Activated CD8-positive, alpha-beta T cell treated with anti-CD3 and anti-CD28 coated beads for 36 hours (primary cell): ENCODE data around the gene CLASRP. TPM values are rescaled to one million over a fixed set of nuclear protein-coding genes. Genes with fewer than 3 reads are reported as not detected.

Experiments used
- ATAC-seq: fragments of 200-7000 bp; cut with Tn5 transposase; one replicate; pipeline ENCODE4 v1.10.0; 2021; ENCODE audit warnings: mild to moderate bottlenecking, moderate library complexity
- CTCF ChIA-PET: fragments of 350-600 bp; sonication (Branson Sonifier 250); formaldehyde crosslinking; loops from one replicate; lab custom pipeline; 2021; ENCODE audit warnings: antibody characterized with exemption; lab: Charles Lee
- POLR2A ChIA-PET: fragments of 350-600 bp; sonication (Branson Sonifier 250); formaldehyde crosslinking; loops from one replicate; lab custom pipeline; 2021; ENCODE audit warnings: antibody characterized with exemption; lab: Charles Lee
- DNase-seq: peaks from one replicate; pipeline ENCODE4 v3.0.0-alpha.2; 2020
- H3K27ac Mint-ChIP-seq: one replicate; pipeline ENCODE4 v1.8.0; 2021; ENCODE audit warnings: mild to moderate bottlenecking, mixed read lengths
- H3K27me3 Mint-ChIP-seq: one replicate; pipeline ENCODE4 v1.8.0; 2021; ENCODE audit warnings: mixed read lengths
- H3K36me3 Mint-ChIP-seq: one replicate; pipeline ENCODE4 v1.8.0; 2021; ENCODE audit warnings: low read depth, mixed read lengths
- H3K4me1 Mint-ChIP-seq: one replicate; pipeline ENCODE4 v1.8.0; 2021; ENCODE audit warnings: low read depth, mixed read lengths
- H3K4me3 Mint-ChIP-seq: one replicate; pipeline ENCODE4 v1.8.0; 2021; ENCODE audit warnings: mild to moderate bottlenecking, moderate library complexity, mixed read lengths
- H3K9me3 Mint-ChIP-seq: one replicate; pipeline ENCODE4 v1.8.0; 2021; ENCODE audit warnings: mixed read lengths
- CTCF ChIP-seq: fragments of 200-600 bp; IDR thresholded peaks from one replicate; pipeline ENCODE4 v1.8.0; 2022; ENCODE audit warnings: antibody characterized with exemption, mild to moderate bottlenecking
- intact Hi-C: fragments of 100-400 bp; cut with micrococcal nuclease; formaldehyde crosslinking; loops from one replicate; pipeline ENCODE4 v1.10.0; 2022
- total RNA-seq, 2 experiments: library from RNA; stranded (reverse); gene quantifications; one replicate each; pipeline ENCODE4 v1.2.3, GENCODE V29; 2021

Gene CLASRP
- total RNA-seq, 2 experiments from 2014 or later = 72.7 to 80.5 TPM

- no peak overlapping the region for H3K27ac Mint-ChIP-seq
- no peak for ATAC-seq
- ChIA-PET CTCF (interaction anchor here (1.0 kb wide), 1 partner anchor 19 kb away, joined by 3 read pairs; no protein-coding TSS in a partner anchor), POLR2A (interaction anchor here (1.1 kb wide), 1 partner anchor 68 kb away, joined by 3 read pairs; the partner anchor contains the start of gene RELB)
- no peak overlapping the region for H3K4me3 Mint-ChIP-seq
- no peak for DNase-seq
- H3K4me1 Mint-ChIP-seq = no peaks in the 10 kb centered on the region
- peaks cover 21% of the 10 kb centered on the region for H3K36me3 Mint-ChIP-seq
- intact Hi-C loops = no loop called here
- no peaks in the 10 kb centered on the region for H3K27me3 Mint-ChIP-seq
- H3K9me3 Mint-ChIP-seq = no peaks in the 10 kb centered on the region
- TF ChIP-seq CTCF = no peak
Measured at GRCh38 chr19:45069056-45069455, 30.2 kb downstream of the CLASRP start.

- H3K27me3 Mint-ChIP-seq = no peaks in the 10 kb centered on the region
- H3K9me3 Mint-ChIP-seq = no peaks in the 10 kb centered on the region
- intact Hi-C loops = no loop called here
- H3K36me3 Mint-ChIP-seq = peaks cover 22% of the 10 kb centered on the region
- H3K4me3 Mint-ChIP-seq = no peak overlapping the region
- POLR2A ChIA-PET = no interaction called here
- CTCF ChIA-PET = no interaction called here
- no peak for TF ChIP-seq CTCF
- no peak overlapping the region for H3K27ac Mint-ChIP-seq
- peaks cover 4% of the 10 kb centered on the region for H3K4me1 Mint-ChIP-seq
- ATAC-seq (no peak), DNase-seq (no peak)
Measured at GRCh38 chr19:45070214-45070613, 31.4 kb downstream of the CLASRP start.

- Mint-ChIP-seq H3K4me3 (no peak overlapping the region), H3K9me3 (no peaks in the 10 kb centered on the region), H3K36me3 (peaks cover 18% of the 10 kb centered on the region), H3K27ac (no peak overlapping the region), H3K27me3 (no peaks in the 10 kb centered on the region), H3K4me1 (peaks cover 4% of the 10 kb centered on the region)
- ChIA-PET POLR2A (interaction anchor here (0.8 kb wide), 1 partner anchor 32 kb away, joined by 3 read pairs; the partner anchor contains the start of gene CLASRP), CTCF (interaction anchor here (1.6 kb wide), 1 partner anchor 11 kb away, joined by 7 read pairs; no protein-coding TSS in a partner anchor)
- intact Hi-C loops = no loop called here
- DNase-seq (no peak), ATAC-seq (no peak)
- no peak for TF ChIP-seq CTCF
Measured at GRCh38 chr19:45070861-45071544, 32.2 kb downstream of the CLASRP start.

GRCh38 chr19:45071545-45071938, 32.7 kb downstream of the CLASRP start:
- H3K4me1 Mint-ChIP-seq = peaks cover 5% of the 10 kb centered on the region
- H3K27ac Mint-ChIP-seq = no peak overlapping the region
- no peak for ATAC-seq
- ChIA-PET CTCF (interaction anchor here (1.6 kb wide), 1 partner anchor 12 kb away, joined by 7 read pairs; no protein-coding TSS in a partner anchor), POLR2A (interaction anchor here (0.8 kb wide), 1 partner anchor 32 kb away, joined by 3 read pairs; the partner anchor contains the start of gene CLASRP)
- no peaks in the 10 kb centered on the region for H3K9me3 Mint-ChIP-seq
- peaks cover 18% of the 10 kb centered on the region for H3K36me3 Mint-ChIP-seq
- DNase-seq = no peak
- intact Hi-C loops = no loop called here
- no peaks in the 10 kb centered on the region for H3K27me3 Mint-ChIP-seq
- TF ChIP-seq CTCF = no peak
- H3K4me3 Mint-ChIP-seq = no peak overlapping the region
